Naive thymus-derived CD8-positive, alpha-beta T cell (primary cell): Measurements from ENCODE around the gene P3H1. TPM values are rescaled to one million over a fixed set of nuclear protein-coding genes. Genes with fewer than 3 reads are reported as not detected.

ENCODE experiments used
- ATAC-seq, 2 donors: fragments of 150-1000 bp; cut with Tn5 transposase in 1 of 2; sonication (Bioruptor Pico), chemical (Tn5 transposase) in 1 of 2; 1 replicate in 1 of 2; 2 replicates in 1 of 2; pipeline ENCODE4 v1.10.0; 2021; ENCODE audit warnings: mild to moderate bottlenecking in 2 of 2, moderate library complexity in 2 of 2
- POLR2A ChIA-PET: fragments of 350-600 bp; sonication (Branson Sonifier 250); formaldehyde crosslinking; loops from one replicate; lab custom pipeline; 2021; ENCODE audit warnings: antibody characterized with exemption; lab: Charles Lee
- DNase-seq, 10 donors: peaks; one replicate each; pipeline versions ENCODE4 v3.0.0 to v3.0.0-alpha.2; 2020 to 2022
- H3K27ac Mint-ChIP-seq, 10 donors: one replicate each; pipeline ENCODE4 v1.8.0; 2020 to 2022; ENCODE audit warnings: mild to moderate bottlenecking in 10 of 10, mixed read lengths in 10 of 10, moderate library complexity in 4 of 10, inconsistent platforms in 1 of 10
- H3K27me3 Mint-ChIP-seq, 5 donors: one replicate each; pipeline ENCODE4 v1.8.0; 2021 to 2022; ENCODE audit warnings: mixed read lengths in 5 of 5
- H3K36me3 Mint-ChIP-seq, 3 donors: one replicate each; pipeline ENCODE4 v1.8.0; 2020 to 2022; ENCODE audit warnings: mixed read lengths in 3 of 3, mild to moderate bottlenecking in 2 of 3, inconsistent platforms in 1 of 3
- H3K4me1 Mint-ChIP-seq, 4 donors: one replicate each; pipeline ENCODE4 v1.8.0; 2021 to 2022; ENCODE audit warnings: mixed read lengths in 4 of 4
- H3K4me3 Mint-ChIP-seq, 10 donors: one replicate each; pipeline ENCODE4 v1.8.0; 2020 to 2022; ENCODE audit warnings: mild to moderate bottlenecking in 10 of 10, mixed read lengths in 10 of 10, moderate library complexity in 6 of 10, inconsistent platforms in 1 of 10
- H3K9me3 Mint-ChIP-seq, 9 donors: one replicate each; pipeline ENCODE4 v1.8.0; 2020 to 2022; ENCODE audit warnings: mixed read lengths in 9 of 9, mild to moderate bottlenecking in 3 of 9, inconsistent platforms in 1 of 9, moderate library complexity in 1 of 9
- polyA plus RNA-seq, 3 donors: library from polyadenylated mRNA; unstranded; fragments of 300-500 nt; fragmentation: Illumina TruSeq; gene quantifications; one replicate each; pipeline ENCODE4 v1.2.3, GENCODE V29; 2021
- total RNA-seq, 8 experiments: library from RNA in 2 of 8; stranded (reverse) in 2 of 8; gene quantifications; one replicate each; pipeline ENCODE4 v1.2.3 and lab custom pipeline; 2021 to 2026

P3H1 gene
- total and polyA plus RNA-seq, 5 experiments from 2014 or later: 4.3 to 55.2 (median 11.1) TPM

DNA sequence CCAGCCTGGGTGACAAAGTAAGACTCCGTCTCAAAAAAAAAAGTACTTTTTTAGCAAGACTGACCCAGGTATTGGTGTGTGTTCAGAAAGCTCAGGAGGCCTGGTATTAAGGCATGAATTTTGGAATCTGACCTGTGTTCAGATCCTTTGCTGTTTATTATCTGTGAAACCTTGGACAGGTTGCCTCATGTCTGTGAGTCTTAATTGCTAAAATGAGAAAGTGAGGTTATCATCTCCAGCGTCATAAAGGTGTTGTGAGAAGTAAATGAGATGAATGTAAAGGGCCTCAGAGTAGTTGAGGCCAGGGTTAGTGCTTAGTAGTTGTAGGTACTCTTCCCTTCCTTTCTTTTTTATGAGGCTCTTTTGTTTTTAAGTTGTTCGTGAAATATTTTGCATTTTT is 3.0 kb upstream of the P3H1 start:
- POLR2A ChIA-PET: interaction anchor here (0.6 to 1.8 kb wide), 4 partner anchors 8 to 152 kb away, joined by 3 to 4 read pairs (median 4); partner anchors contain the start of gene ZNF691
- no peaks in the 10 kb centered on the region for H3K27me3 Mint-ChIP-seq
- DNase-seq (no peak), ATAC-seq (no peak)
- peaks cover 0 to 39% (median 4%) of the 10 kb centered on the region in 3 donors for H3K36me3 Mint-ChIP-seq
- H3K9me3 Mint-ChIP-seq: no peaks in the 10 kb centered on the region
- H3K27ac Mint-ChIP-seq: peak overlapping the region in 1 of 10 donors; percentile 89
- H3K4me3 Mint-ChIP-seq: peak overlapping the region in 9 of 10 donors; percentile 4 to 61 (median 34)
- H3K4me1 Mint-ChIP-seq: peaks cover 15 to 48% (median 39%) of the 10 kb centered on the region in 4 donors

DNA sequence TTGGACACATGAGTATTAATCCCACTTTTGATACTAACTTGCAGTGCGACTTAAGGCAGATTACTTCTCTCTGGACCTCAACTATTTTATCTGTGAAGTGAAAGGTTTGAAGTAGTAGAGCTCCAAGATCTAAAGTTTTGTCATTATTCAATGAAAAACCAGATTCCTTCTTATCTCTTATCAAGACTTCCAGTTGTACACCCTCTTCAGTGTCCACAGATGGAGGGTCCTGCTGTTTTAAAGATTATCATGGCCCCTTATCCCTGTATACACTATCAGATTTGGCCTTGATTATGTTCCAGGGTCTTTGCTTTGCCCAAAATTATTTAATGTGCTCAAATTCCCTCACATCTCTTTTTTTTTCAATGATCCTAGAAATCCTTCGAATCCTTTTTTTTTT is 1.3 kb upstream of the P3H1 start:
- DNase-seq (no peak), ATAC-seq (no peak)
- Mint-ChIP-seq H3K36me3 (peaks cover 0 to 24% (median 4%) of the 10 kb centered on the region in 3 donors), H3K4me3 (no peak overlapping the region), H3K27me3 (no peaks in the 10 kb centered on the region), H3K27ac (peak overlapping the region in 7 of 10 donors; percentile 84 to 98 (median 95)), H3K9me3 (no peaks in the 10 kb centered on the region), H3K4me1 (peaks cover 13 to 45% (median 39%) of the 10 kb centered on the region in 4 donors)
- POLR2A ChIA-PET: interaction anchor here (0.7 to 3.6 kb wide), 6 partner anchors 8 to 85 kb away, joined by 3 to 49 read pairs (median 7); partner anchors contain the start of genes YBX1 and ZNF691

DNA sequence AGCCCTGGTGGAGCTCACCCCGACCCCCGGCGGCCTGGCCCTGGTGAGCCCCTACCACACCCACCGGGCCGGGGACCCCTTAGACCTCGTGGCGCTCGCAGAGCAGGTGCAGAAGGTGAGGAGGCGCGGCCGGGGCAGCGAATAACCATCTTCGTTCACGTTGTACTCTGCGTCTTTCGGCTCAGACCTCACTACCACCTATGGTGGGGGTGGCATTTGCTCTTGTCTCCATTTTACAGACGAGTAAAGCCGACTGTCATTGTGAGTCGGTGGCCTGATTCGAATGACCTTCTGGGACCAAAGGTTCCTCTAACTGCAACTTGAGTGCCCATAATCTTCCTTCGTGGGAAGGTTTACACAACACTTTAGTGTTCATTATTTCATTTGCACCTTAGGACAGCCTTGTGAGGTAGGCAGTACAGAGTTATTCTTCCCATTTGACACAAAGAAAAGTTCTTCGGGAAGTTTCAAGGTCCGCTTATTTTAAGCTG is 727 bp upstream of the P3H1 start:
- Mint-ChIP-seq H3K27ac (peak overlapping the region; percentile 84 to 98 (median 94)), H3K4me1 (peaks cover 10 to 41% (median 35%) of the 10 kb centered on the region in 4 donors), H3K36me3 (peaks cover 0 to 22% (median 4%) of the 10 kb centered on the region in 3 donors), H3K4me3 (no peak overlapping the region), H3K27me3 (no peaks in the 10 kb centered on the region), H3K9me3 (no peaks in the 10 kb centered on the region)
- POLR2A ChIA-PET: interaction anchor here (0.6 to 3.6 kb wide), 19 partner anchors 9 to 1005 kb away, joined by 3 to 49 read pairs (median 6); partner anchors contain the start of genes CCDC30, ERMAP, PPCS and PPIH
- DNase-seq (no peak), ATAC-seq (peak in 1 of 2 donors; percentile 35)

DNA sequence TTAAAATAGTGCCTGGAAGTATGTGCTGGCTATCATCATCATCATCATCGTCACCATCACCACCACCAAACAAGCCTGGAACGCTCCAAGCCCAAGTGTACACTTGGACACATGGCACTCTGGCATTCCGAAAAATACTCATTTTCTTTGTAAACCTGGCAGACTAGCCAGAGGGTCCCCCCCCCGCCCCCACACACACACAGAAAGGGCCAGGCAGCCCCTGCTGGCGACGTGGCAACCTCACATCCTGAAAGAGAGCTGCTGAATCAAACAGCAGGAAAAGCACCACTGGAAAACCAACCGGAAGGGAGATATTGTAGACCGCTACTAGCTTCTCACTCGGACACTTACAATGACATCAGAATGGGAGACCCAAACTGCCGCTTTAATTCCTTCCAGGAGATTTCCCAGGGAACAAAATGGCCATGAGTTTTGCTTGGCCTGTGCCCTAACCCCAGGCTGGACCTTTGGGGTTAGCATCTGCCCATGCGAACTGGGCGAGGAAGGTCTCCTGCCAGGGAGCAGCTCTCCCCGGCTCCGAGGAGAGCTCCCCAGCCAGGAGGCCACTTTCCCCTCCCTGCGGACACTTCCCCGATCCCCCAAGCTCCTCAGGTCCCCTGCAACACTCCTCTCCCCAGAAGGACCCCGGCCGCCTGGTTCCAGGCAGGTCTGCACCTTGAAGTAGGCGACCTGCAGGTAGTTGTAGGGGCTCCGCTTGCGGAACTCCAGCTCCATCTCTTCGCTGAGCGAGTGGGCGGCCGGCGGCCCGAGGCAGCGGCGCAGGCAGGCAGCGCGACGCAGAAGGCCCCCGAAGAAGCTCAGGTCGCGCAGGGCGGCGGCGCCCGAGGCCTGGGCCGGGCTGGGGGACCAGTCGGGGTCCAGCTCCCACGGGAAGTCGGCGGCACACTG is 742 bp downstream of the P3H1 start:
- H3K4me3 Mint-ChIP-seq: no peak overlapping the region
- no peaks in the 10 kb centered on the region for H3K9me3 Mint-ChIP-seq
- peaks cover 7 to 40% (median 29%) of the 10 kb centered on the region in 4 donors for H3K4me1 Mint-ChIP-seq
- peak in 7 of 10 donors; percentile 9 to 68 (median 32) for DNase-seq
- POLR2A ChIA-PET: interaction anchor here (0.5 to 3.6 kb wide), 29 partner anchors 8 to 1786 kb away, joined by 3 to 49 read pairs (median 4); partner anchors contain the start of genes CCDC30, CFAP57, CTPS1 and EBNA1BP2
- H3K27ac Mint-ChIP-seq: peak overlapping the region in 6 of 10 donors; percentile 57 to 98 (median 89)
- no peaks in the 10 kb centered on the region for H3K27me3 Mint-ChIP-seq
- peak; percentile 8 to 21 for ATAC-seq
- peaks cover 0 to 27% (median 4%) of the 10 kb centered on the region in 3 donors for H3K36me3 Mint-ChIP-seq

DNA sequence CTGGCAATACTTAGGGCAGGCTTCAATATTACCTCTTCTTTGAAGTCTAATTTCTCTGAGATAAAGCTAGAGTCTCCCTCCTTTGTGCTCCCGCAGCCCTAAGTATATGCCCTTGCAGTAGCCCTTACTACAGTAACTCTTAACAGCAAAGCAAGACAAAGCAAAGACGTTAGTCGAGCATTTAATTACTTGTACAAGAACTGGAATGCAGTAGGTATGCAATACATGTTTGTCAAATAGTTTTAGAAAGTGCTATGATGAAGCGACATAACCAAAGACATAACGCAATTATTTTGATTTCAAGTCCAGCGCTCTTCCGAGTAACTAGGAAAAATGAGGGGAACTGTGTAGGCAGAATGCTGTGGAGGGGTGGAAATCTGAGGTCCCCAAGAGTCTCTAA is 1.6 kb downstream of the P3H1 start:
- POLR2A ChIA-PET: interaction anchor here (1.7 to 3.6 kb wide), 4 partner anchors 52 to 406 kb away, joined by 7 to 49 read pairs (median 30); partner anchors contain the start of genes CFAP57, EBNA1BP2, ERMAP and SVBP

DNA sequence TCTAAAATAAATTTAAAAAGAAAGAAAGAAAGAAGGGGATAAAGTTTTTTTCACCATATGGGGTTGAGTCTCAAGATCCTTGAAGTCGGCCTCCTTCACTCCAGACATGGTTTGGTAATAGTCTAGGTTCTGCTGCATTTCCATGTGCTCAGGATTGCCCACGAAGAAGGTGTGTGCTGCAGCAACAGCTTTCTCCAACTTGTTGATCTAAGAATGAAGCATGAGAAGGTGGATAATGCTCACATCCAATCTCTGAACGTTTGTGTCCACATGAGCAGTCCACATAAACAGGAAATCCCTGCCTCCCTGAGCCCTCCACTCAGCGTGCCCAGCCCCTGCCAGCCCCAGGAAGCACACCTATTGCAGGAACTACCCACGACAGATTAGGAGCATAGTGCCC is 4.6 kb downstream of the P3H1 start:
- no peak for DNase-seq
- POLR2A ChIA-PET: no interaction called here
- H3K4me3 Mint-ChIP-seq: no peak overlapping the region

More for the DNA sequence above, 1.6 kb downstream of the P3H1 start:
- Mint-ChIP-seq H3K4me1 (peaks cover 5 to 34% (median 22%) of the 10 kb centered on the region in 4 donors), H3K27me3 (no peaks in the 10 kb centered on the region), H3K27ac (no peak overlapping the region), H3K4me3 (no peak overlapping the region), H3K36me3 (peaks cover 0 to 31% (median 0%) of the 10 kb centered on the region in 3 donors), H3K9me3 (no peaks in the 10 kb centered on the region)
- DNase-seq: no peak
- ATAC-seq: no peak

DNA sequence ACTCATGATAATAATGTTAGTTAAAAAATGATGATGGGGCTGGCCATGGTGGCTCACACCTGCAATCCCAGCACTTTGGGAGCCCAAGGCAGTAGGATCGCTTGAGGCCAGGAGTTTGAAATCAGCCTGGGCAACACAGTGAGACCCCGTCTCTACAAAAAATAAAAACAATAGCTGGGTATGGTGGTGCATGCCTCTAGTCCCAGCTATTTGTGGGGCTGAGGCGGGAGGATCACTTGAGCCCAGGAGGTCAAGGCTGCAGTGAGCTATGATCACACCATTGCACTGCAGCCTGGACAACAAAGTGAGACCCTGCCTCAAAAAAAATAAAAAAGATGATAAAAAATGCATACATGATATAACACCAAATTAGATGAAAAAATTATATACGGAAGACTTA is 5.3 kb downstream of the P3H1 start:
- no peak for ATAC-seq
- POLR2A ChIA-PET: no interaction called here
- peaks cover 0 to 15% (median 7%) of the 10 kb centered on the region in 4 donors for H3K4me1 Mint-ChIP-seq
- no peak overlapping the region for H3K27ac Mint-ChIP-seq
- no peak overlapping the region for H3K4me3 Mint-ChIP-seq
- no peaks in the 10 kb centered on the region for H3K27me3 Mint-ChIP-seq
- H3K36me3 Mint-ChIP-seq: peaks cover 4 to 51% (median 9%) of the 10 kb centered on the region in 3 donors
- no peak for DNase-seq
- H3K9me3 Mint-ChIP-seq: no peaks in the 10 kb centered on the region

More for the DNA sequence above, 4.6 kb downstream of the P3H1 start:
- Mint-ChIP-seq H3K9me3 (no peaks in the 10 kb centered on the region), H3K36me3 (peaks cover 0 to 45% (median 6%) of the 10 kb centered on the region in 3 donors), H3K27ac (peak overlapping the region in 1 of 10 donors; percentile 50), H3K4me1 (peaks cover 0 to 12% (median 6%) of the 10 kb centered on the region in 4 donors), H3K27me3 (no peaks in the 10 kb centered on the region)
- no peak for ATAC-seq

DNA sequence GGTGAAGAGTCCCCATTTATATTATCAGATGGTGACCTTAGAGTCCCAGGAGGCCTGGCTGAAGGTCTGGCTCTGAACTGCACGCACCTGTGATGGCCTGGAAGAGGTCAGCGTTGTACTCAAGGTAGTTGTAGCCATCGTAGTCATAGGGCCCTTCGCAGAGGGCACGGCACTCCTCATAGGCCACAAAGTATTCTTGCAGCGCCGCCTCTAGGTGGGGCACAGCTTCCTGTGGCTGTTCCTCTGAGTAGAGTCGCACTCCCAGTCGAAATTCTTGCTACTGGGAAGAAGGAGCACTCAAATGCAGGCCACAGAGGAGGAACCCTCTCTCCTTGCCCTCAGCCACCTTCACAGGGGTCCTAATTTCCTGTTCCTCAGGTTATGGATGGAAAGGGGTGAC is 7.7 kb downstream of the P3H1 start:
- no peaks in the 10 kb centered on the region for H3K9me3 Mint-ChIP-seq
- peaks cover 4 to 74% (median 17%) of the 10 kb centered on the region in 3 donors for H3K36me3 Mint-ChIP-seq
- H3K27me3 Mint-ChIP-seq: no peaks in the 10 kb centered on the region
- POLR2A ChIA-PET: interaction anchor here (0.7 to 1.7 kb wide), 2 partner anchors 8 to 75 kb away, joined by 8 to 10 read pairs; partner anchors contain the start of genes C1orf50 and P3H1
- DNase-seq (no peak), ATAC-seq (no peak)
- H3K27ac Mint-ChIP-seq: peak overlapping the region in 1 of 10 donors; percentile 44
- peaks cover 0 to 15% (median 9%) of the 10 kb centered on the region in 4 donors for H3K4me1 Mint-ChIP-seq
- no peak overlapping the region for H3K4me3 Mint-ChIP-seq

DNA sequence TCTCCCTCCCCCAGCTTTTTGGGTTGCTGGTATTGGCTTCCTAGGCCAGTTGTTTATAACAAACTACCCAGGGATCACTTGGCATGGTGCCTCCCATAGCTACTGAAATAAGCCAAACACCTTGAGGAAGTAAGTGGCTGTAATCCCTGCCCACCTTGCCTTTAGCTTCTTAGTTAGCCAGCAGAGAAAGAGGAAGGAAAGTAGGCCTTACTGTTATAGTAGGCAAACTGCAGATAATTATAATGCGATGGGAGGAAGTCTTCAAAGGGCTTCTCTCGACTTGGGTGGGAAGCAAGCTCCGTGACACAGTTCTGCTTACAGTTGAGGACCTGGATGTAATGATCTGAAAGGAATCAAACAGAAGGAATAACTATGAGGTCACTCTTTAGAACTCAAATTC is 8.2 kb downstream of the P3H1 start:
- H3K27ac Mint-ChIP-seq: peak overlapping the region in 1 of 10 donors; percentile 29
- no peak for DNase-seq
- peaks cover 0 to 12% (median 9%) of the 10 kb centered on the region in 4 donors for H3K4me1 Mint-ChIP-seq
- ATAC-seq: no peak
- POLR2A ChIA-PET: interaction anchor here (1.7 kb wide), 1 partner anchor 9 kb away, joined by 10 read pairs; the partner anchor contains the start of genes C1orf50 and P3H1
- no peaks in the 10 kb centered on the region for H3K9me3 Mint-ChIP-seq
- no peaks in the 10 kb centered on the region for H3K27me3 Mint-ChIP-seq
- peaks cover 4 to 78% (median 19%) of the 10 kb centered on the region in 3 donors for H3K36me3 Mint-ChIP-seq
- no peak overlapping the region for H3K4me3 Mint-ChIP-seq

DNA sequence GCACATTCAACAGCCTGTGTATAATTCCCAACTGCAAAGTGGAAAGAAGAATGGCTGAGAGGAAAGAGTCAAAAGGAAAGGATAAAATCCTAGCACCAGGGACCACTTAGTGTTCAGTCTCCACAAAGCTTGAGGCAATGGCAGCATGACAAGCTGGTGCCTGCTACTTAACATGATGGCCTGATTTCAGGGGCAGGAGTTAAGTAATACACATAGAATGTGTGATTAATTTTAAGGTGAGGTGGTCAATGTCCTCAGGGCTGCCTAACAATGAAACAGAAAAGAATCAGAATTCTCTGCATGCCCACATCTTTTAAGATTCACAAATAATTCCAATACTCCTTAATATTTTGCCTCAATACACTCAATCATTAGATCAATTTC is 8.9 kb downstream of the P3H1 start:
- H3K27me3 Mint-ChIP-seq: no peaks in the 10 kb centered on the region
- H3K36me3 Mint-ChIP-seq: peaks cover 8 to 86% (median 25%) of the 10 kb centered on the region in 3 donors
- DNase-seq (no peak), ATAC-seq (no peak)
- no peak overlapping the region for H3K27ac Mint-ChIP-seq
- H3K9me3 Mint-ChIP-seq: no peaks in the 10 kb centered on the region
- POLR2A ChIA-PET: interaction anchor here (1.7 kb wide), 1 partner anchor 10 kb away, joined by 10 read pairs; the partner anchor contains the start of genes C1orf50 and P3H1
- H3K4me3 Mint-ChIP-seq: no peak overlapping the region
- H3K4me1 Mint-ChIP-seq: peaks cover 0 to 12% (median 9%) of the 10 kb centered on the region in 4 donors

DNA sequence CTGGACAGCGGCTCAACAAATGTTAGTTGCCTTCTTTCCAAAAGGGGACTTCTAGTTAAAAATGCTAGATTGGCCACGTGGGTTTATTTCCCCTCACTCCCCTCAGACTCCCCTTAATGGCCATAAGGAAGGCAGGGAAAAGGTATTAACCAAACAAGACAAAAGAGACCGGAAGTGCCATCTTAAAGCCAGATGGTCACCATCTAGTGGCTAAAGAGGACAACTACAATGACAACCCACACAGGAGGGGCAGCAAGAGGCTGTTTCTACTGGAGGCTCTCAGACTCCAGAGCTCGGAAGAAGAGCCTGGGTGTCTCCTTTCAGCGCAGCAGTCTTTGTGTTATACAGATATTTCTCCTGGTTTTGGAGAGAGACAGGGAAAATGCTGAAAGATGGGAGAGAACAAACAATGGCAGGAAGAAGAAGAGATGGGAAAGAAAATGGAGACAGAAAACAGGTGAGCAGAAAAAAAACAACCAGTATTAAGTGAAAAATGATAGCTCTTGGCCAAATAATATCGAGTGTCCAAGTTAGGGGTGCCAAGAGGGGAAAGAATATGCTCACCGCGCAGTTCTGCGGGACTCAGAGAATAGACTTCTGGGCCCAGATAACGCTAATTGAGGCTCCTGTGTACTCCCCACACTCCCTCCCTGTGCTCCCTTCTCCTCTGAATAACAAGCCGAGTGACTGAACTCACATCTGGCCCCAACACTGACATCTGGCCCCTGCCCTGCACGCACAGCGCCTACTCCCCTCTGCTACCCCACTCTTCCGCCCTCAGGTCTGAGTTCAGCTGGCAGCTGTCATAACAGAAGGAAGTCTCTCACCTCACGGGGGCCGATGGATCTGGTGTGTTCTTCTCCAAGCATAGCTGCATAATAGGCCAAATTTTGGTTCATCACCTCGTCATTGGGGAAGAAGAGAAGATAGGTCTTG is 9.6 kb downstream of the P3H1 start:
- peaks cover 0 to under 1% (median 0%) of the 10 kb centered on the region in 9 donors for H3K9me3 Mint-ChIP-seq
- ATAC-seq (peak; percentile 42 to 43), DNase-seq (peak in 3 of 10 donors; percentile 6 to 27 (median 10))
- H3K4me3 Mint-ChIP-seq: no peak overlapping the region
- H3K27me3 Mint-ChIP-seq: no peaks in the 10 kb centered on the region
- H3K4me1 Mint-ChIP-seq: peaks cover 0 to 10% (median 7%) of the 10 kb centered on the region in 4 donors
- peak overlapping the region in 6 of 10 donors; percentile 35 to 79 (median 54) for H3K27ac Mint-ChIP-seq
- H3K36me3 Mint-ChIP-seq: peaks cover 14 to 87% (median 32%) of the 10 kb centered on the region in 3 donors
- POLR2A ChIA-PET: no interaction called here
